Prostate gland (tissue), 2 donors: Measurements from ENCODE around the gene TESK2. TPM values are rescaled to one million over a fixed set of nuclear protein-coding genes. Genes with fewer than 3 reads are reported as not detected.
"Not testable (repeated sequence)": the region's sequence is repeated elsewhere in the genome, so short reads cannot be mapped to it uniquely, and the experiment has no call there.

Source experiments
- DNase-seq: peaks from one replicate; pipeline ENCODE4 v3.0.0-alpha.2; 2019; ENCODE audit warnings: low spot score
- H3K27ac ChIP-seq, 2 donors: fragments of 200-600 bp; sonication (generic); 2 replicates each; pipeline ENCODE4 v1.5.1; 2017 to 2019
- H3K27me3 ChIP-seq: fragments of 200-600 bp; sonication (generic); replicated peaks from 2 replicates; pipeline ENCODE4 v1.5.1; 2019; ENCODE audit not compliant: insufficient read depth
- H3K36me3 ChIP-seq, 2 donors: fragments of 200-600 bp; sonication (generic); 1 replicate in 1 of 2; 2 replicates in 1 of 2; pipeline versions ENCODE4 v1.5.1 to v1.8.1; 2017 to 2019
- H3K4me1 ChIP-seq: fragments of 200-600 bp; sonication (generic); replicated peaks from 2 replicates; pipeline ENCODE4 v1.5.1; 2019
- H3K4me3 ChIP-seq, 2 donors: fragments of 200-600 bp; sonication (generic); 2 replicates each; pipeline ENCODE4 v1.5.1; 2017 to 2019
- H3K9me3 ChIP-seq: fragments of 200-600 bp; sonication (generic); 2 replicates; pipeline ENCODE4 v1.5.1; 2017
- POLR2A ChIP-seq: fragments of 450-650 bp; IDR thresholded peaks from one replicate; pipeline ENCODE4 v1.6.1; 2016; ENCODE audit warnings: antibody characterized with exemption, mild to moderate bottlenecking
- POLR2AphosphoS5 ChIP-seq: sonication (generic); formaldehyde crosslinking; IDR thresholded peaks from one replicate; pipeline ENCODE4 v1.6.1; 2017; ENCODE audit warnings: antibody characterized with exemption
- WGBS: methylation state at CpG from one replicate; pipeline ENCODE4 v1.1.5; 2018; 5-methylcytosine and 5-hydroxymethylcytosine counted together
- intact Hi-C: fragments of 100-400 bp; cut with DNase I; formaldehyde crosslinking; loops from one replicate; pipeline ENCODE4 v1.14.2; 2022
- total RNA-seq, 2 donors: library from RNA; depleted of rRNA; stranded (reverse); fragments of >200 nt; gene quantifications; one replicate each; pipeline ENCODE4 v1.1.0, GENCODE V29; 2016
- TF ChIP-seq, protein P1 (sequence below), 4 experiments: fragments of 200-600 bp in 2 of 4; fragments of 450-650 bp in 2 of 4; sonication (generic) in 2 of 4; IDR thresholded peaks; 1 replicate in 3 of 4; 2 replicates in 1 of 4; pipeline ENCODE4 v1.5.1; 2016 to 2019; ENCODE audit warnings: antibody characterized with exemption in 4 of 4, mild to moderate bottlenecking in 2 of 4, moderate library complexity in 2 of 4

The TESK2 gene
- total RNA-seq, 2 donors from 2014 or later = 21.4 to 26.4 TPM

GRCh38 chr1:45470306-45470798, 20.6 kb downstream of the TESK2 start:
- 51% methylated on average over 2 of the region's 2 CpGs for WGBS
- TF ChIP-seq, protein P1, sequence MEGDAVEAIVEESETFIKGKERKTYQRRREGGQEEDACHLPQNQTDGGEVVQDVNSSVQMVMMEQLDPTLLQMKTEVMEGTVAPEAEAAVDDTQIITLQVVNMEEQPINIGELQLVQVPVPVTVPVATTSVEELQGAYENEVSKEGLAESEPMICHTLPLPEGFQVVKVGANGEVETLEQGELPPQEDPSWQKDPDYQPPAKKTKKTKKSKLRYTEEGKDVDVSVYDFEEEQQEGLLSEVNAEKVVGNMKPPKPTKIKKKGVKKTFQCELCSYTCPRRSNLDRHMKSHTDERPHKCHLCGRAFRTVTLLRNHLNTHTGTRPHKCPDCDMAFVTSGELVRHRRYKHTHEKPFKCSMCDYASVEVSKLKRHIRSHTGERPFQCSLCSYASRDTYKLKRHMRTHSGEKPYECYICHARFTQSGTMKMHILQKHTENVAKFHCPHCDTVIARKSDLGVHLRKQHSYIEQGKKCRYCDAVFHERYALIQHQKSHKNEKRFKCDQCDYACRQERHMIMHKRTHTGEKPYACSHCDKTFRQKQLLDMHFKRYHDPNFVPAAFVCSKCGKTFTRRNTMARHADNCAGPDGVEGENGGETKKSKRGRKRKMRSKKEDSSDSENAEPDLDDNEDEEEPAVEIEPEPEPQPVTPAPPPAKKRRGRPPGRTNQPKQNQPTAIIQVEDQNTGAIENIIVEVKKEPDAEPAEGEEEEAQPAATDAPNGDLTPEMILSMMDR (IDR thresholded peaks at IDR 0.05) = no peak
- TF ChIP-seq POLR2AphosphoS5 (no peak), POLR2A (no peak)
- DNase-seq = no peak
- Histone ChIP-seq H3K27me3 (no peaks in the 10 kb centered on the region), H3K36me3 (no peaks in the 10 kb centered on the region), H3K4me3 (no peak overlapping the region), H3K9me3 (no peaks in the 10 kb centered on the region), H3K4me1 (no peaks in the 10 kb centered on the region), H3K27ac (no peak overlapping the region)
- intact Hi-C loops = no loop called here

- H3K4me3 ChIP-seq, H3K9me3 ChIP-seq, intact Hi-C loops, H3K27me3 ChIP-seq, DNase-seq, H3K4me1 ChIP-seq, H3K27ac ChIP-seq, H3K36me3 ChIP-seq: not testable (repeated sequence)
- WGBS = 97% methylated on average over 9 of the region's 9 CpGs
These were observed 23.6 kb downstream of the TESK2 start for GRCh38 chr1:45467353-45467752.

GRCh38 chr1:45465277-45465676, 25.7 kb downstream of the TESK2 start:
- Histone ChIP-seq H3K9me3 (no peaks in the 10 kb centered on the region), H3K36me3 (no peaks in the 10 kb centered on the region), H3K27ac (no peak overlapping the region), H3K4me1 (no peaks in the 10 kb centered on the region), H3K4me3 (no peak overlapping the region), H3K27me3 (no peaks in the 10 kb centered on the region)
- DNase-seq = no peak
- TF ChIP-seq, protein P1 (IDR thresholded peaks at IDR 0.05) = no peak
- TF ChIP-seq POLR2AphosphoS5 = no peak
- no peak for TF ChIP-seq POLR2A
- intact Hi-C loops = no loop called here

GRCh38 chr1:45458894-45459293, 32.1 kb downstream of the TESK2 start:
- H3K9me3 ChIP-seq = no peaks in the 10 kb centered on the region
- TF ChIP-seq POLR2AphosphoS5 (no peak), POLR2A (no peak)
- TF ChIP-seq, protein P1 (IDR thresholded peaks at IDR 0.05) = no peak
- intact Hi-C loops = no loop called here
- no peaks in the 10 kb centered on the region for H3K4me1 ChIP-seq
- no peaks in the 10 kb centered on the region for H3K36me3 ChIP-seq
- H3K27me3 ChIP-seq = no peaks in the 10 kb centered on the region
- H3K4me3 ChIP-seq = no peak overlapping the region
- 71% methylated on average over 2 of the region's 2 CpGs for WGBS
- no peak overlapping the region for H3K27ac ChIP-seq
- DNase-seq = no peak

GRCh38 chr1:45456531-45456930, 34.4 kb downstream of the TESK2 start:
- H3K36me3 ChIP-seq = no peaks in the 10 kb centered on the region
- H3K4me1 ChIP-seq = no peaks in the 10 kb centered on the region
- no peak overlapping the region for H3K4me3 ChIP-seq
- H3K27ac ChIP-seq = no peak overlapping the region
- DNase-seq = no peak
- H3K27me3 ChIP-seq = no peaks in the 10 kb centered on the region
- no peaks in the 10 kb centered on the region for H3K9me3 ChIP-seq
- intact Hi-C loops = no loop called here
- TF ChIP-seq POLR2A (no peak), POLR2AphosphoS5 (no peak)
- TF ChIP-seq, protein P1 (IDR thresholded peaks at IDR 0.05) = no peak
